SK-N-SH (cell line): ENCODE data around the gene CPNE4.

Experiments used
- EP300 ChIP-seq, 2 experiments: IDR thresholded peaks; 2 replicates each; pipeline versions ENCODE4 v1.4.0 to v1.6.1; 2012; ENCODE audit warnings: borderline replicate concordance in 1 of 2, low read depth in 1 of 2, low read length in 1 of 2
- POLR2AphosphoS5 ChIP-seq: IDR thresholded peaks from 2 replicates; pipeline ENCODE4 v1.6.1; 2012; ENCODE audit warnings: low read depth, low read length
- SMC3 ChIP-seq: IDR thresholded peaks from 2 replicates; pipeline ENCODE4 v1.6.1; 2012; ENCODE audit warnings: low read depth, low read length, improper control_type of control experiment
- TF ChIP-seq, protein P1 (sequence below): fragments of 200-600 bp; sonication (generic); IDR thresholded peaks from 2 replicates; pipeline ENCODE4 v1.6.1; 2017; ENCODE audit warnings: antibody characterized with exemption, mild to moderate bottlenecking, moderate library complexity

DNA sequence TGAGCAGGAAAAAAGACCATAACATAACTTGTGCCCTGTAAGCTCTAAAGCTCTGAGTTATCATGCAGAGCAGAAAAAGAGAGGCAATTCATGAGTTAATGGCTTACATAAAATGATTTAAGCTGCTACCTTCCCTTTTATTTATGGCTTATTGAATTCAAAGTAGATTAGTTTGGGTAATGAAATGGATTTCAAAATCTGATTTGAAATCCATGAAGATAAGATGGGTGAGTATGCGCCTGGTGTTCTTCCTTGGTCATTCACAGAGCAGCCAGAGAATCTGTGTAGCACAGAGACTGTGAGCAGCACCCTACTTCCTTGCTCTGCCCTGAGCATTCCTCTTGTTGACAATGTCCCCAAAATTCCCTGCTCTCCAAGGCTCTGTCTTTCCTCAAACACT lies 495.8 kb downstream of the CPNE4 start:
- TF ChIP-seq, protein P1, sequence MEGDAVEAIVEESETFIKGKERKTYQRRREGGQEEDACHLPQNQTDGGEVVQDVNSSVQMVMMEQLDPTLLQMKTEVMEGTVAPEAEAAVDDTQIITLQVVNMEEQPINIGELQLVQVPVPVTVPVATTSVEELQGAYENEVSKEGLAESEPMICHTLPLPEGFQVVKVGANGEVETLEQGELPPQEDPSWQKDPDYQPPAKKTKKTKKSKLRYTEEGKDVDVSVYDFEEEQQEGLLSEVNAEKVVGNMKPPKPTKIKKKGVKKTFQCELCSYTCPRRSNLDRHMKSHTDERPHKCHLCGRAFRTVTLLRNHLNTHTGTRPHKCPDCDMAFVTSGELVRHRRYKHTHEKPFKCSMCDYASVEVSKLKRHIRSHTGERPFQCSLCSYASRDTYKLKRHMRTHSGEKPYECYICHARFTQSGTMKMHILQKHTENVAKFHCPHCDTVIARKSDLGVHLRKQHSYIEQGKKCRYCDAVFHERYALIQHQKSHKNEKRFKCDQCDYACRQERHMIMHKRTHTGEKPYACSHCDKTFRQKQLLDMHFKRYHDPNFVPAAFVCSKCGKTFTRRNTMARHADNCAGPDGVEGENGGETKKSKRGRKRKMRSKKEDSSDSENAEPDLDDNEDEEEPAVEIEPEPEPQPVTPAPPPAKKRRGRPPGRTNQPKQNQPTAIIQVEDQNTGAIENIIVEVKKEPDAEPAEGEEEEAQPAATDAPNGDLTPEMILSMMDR: no peak
- TF ChIP-seq EP300 (IDR thresholded peaks at IDR 0.05; ENCODE audit: borderline replicate concordance in 1 of 2, low read depth in 1 of 2, low read length in 1 of 2): peak in 1 of 2 experiments; percentile 51; a peak in 1 of 4 replicates
- TF ChIP-seq POLR2AphosphoS5: no peak
- no peak for TF ChIP-seq SMC3
